Endothelial cell of umbilical vein (primary cell): Measurements from ENCODE around the gene RAPGEF3. TPM values are rescaled to one million over a fixed set of nuclear protein-coding genes. Genes with fewer than 3 reads are reported as not detected.
A peak's percentile ranks its signal among the peaks of the same experiment; 100 is the strongest.

Experiments
- BruUV-seq: library from RNA; stranded (reverse); fragments of 400-500 nt; replicated peaks from 2 replicates; lab custom pipeline; 2021; lab: Mats Ljungman, UMichigan
- CTCF ChIA-PET: fragments of 300-600, 350-600 bp; sonication (Branson Sonifier 250); formaldehyde crosslinking; loops from one replicate; lab custom pipeline; 2021; ENCODE audit warnings: antibody characterized with exemption, inconsistent platforms; lab: Charles Lee
- POLR2A ChIA-PET: fragments of 300-600, 350-600 bp; sonication (Branson Sonifier 250); formaldehyde crosslinking; loops from one replicate; lab custom pipeline; 2021; ENCODE audit warnings: antibody characterized with exemption, inconsistent platforms; lab: Charles Lee
- DNase-seq: peaks from one replicate; pipeline ENCODE4 v3.0.0-alpha.2; 2011; ENCODE audit warnings: low read depth, low spot score
- FAIRE-seq: peaks from 2 replicates; lab custom pipeline; 2011; peaks lifted over from hg19 to GRCh38; lab: Jason Lieb, UNC
- H2AFZ ChIP-seq: 2 replicates; pipeline ENCODE4 v1.6.0; 2012; ENCODE audit warnings: low read depth, low read length, control low read depth, inconsistent platforms
- H3K27ac ChIP-seq: 2 replicates; pipeline ENCODE4 v1.5.1; 2011; ENCODE audit warnings: low read depth, mild to moderate bottlenecking, control low read depth, low read length, moderate library complexity; ENCODE audit not compliant: insufficient read depth
- H3K27me3 ChIP-seq, 2 experiments: 2 replicates each; pipeline versions ENCODE4 v1.6.0 to v1.6.1; 2011; ENCODE audit warnings: low read length in 2 of 2, mixed read lengths in 1 of 2; ENCODE audit not compliant: control insufficient read depth in 2 of 2, insufficient read depth in 2 of 2
- H3K36me3 ChIP-seq, 2 experiments: 2 replicates in 1 of 2; 3 replicates in 1 of 2; pipeline ENCODE4 v1.5.1; 2011; ENCODE audit warnings: low read length in 2 of 2, mild to moderate bottlenecking in 1 of 2, moderate library complexity in 1 of 2; ENCODE audit not compliant: control insufficient read depth in 2 of 2, insufficient read depth in 2 of 2; ENCODE audit errors: extremely low read depth in 1 of 2
- H3K4me1 ChIP-seq: 3 replicates; pipeline ENCODE4 v1.5.1; 2011; ENCODE audit warnings: mild to moderate bottlenecking, low read length; ENCODE audit not compliant: control insufficient read depth, insufficient read depth; ENCODE audit errors: extremely low read depth
- H3K4me2 ChIP-seq: 2 replicates; pipeline ENCODE4 v1.6.1; 2011; ENCODE audit warnings: low read length, control low read depth, mixed read lengths; ENCODE audit not compliant: insufficient read depth
- H3K4me3 ChIP-seq, 3 experiments: fragments of 200-600 bp in 1 of 3; sonication (generic), shearing (Covaris generic) in 1 of 3; replicated peaks in 1 of 3; 2 replicates each; pipeline ENCODE4 v1.5.1; 2011 to 2016; ENCODE audit warnings: control low read depth in 3 of 3, low read length in 3 of 3, mild to moderate bottlenecking in 2 of 3, inconsistent platforms in 1 of 3, low read depth in 1 of 3, moderate library complexity in 1 of 3; ENCODE audit not compliant: insufficient read depth in 1 of 3
- H3K79me2 ChIP-seq: 2 replicates; pipeline ENCODE4 v1.6.0; 2012; ENCODE audit warnings: low read length, inconsistent platforms; ENCODE audit not compliant: control insufficient read depth, insufficient read depth
- H3K9ac ChIP-seq: replicated peaks from 2 replicates; pipeline ENCODE3; 2011; ENCODE audit warnings: low read length, control low read depth; ENCODE audit not compliant: insufficient read depth; ENCODE audit errors: extremely low read depth
- H3K9me1 ChIP-seq: replicated peaks from 3 replicates; pipeline ENCODE4 v1.6.0; 2011; ENCODE audit warnings: mild to moderate bottlenecking, low read length; ENCODE audit not compliant: control insufficient read depth, insufficient read depth; ENCODE audit errors: extremely low read depth
- H3K9me3 ChIP-seq: replicated peaks from 2 replicates; pipeline ENCODE4 v1.5.1; 2012; ENCODE audit warnings: low read length, inconsistent platforms; ENCODE audit not compliant: control insufficient read depth, insufficient read depth
- H4K20me1 ChIP-seq: replicated peaks from 2 replicates; pipeline ENCODE3; 2011; ENCODE audit warnings: mild to moderate bottlenecking, low read length; ENCODE audit not compliant: control insufficient read depth, insufficient read depth; ENCODE audit errors: extremely low read depth
- JUN ChIP-seq: IDR thresholded peaks from 2 replicates; pipeline ENCODE4 v1.6.1; 2011; ENCODE audit warnings: borderline replicate concordance, low read depth; ENCODE audit not compliant: insufficient read length, insufficient read depth
- MYC ChIP-seq: IDR thresholded peaks from one replicate; pipeline ENCODE4 v1.6.1; 2011; ENCODE audit warnings: mild to moderate bottlenecking, low read depth, low read length
- POLR2A ChIP-seq: IDR thresholded peaks from 2 replicates; pipeline ENCODE4 v1.6.1; 2012; ENCODE audit warnings: low read depth, mild to moderate bottlenecking, control low read depth, low read length
- dilution Hi-C: fragments of 300-500 bp; cut with MboI; formaldehyde crosslinking; loops from one replicate; pipeline ENCODE4 v1.15.0; 2019; ENCODE audit warnings: low sequenced_read_pairs; ENCODE audit not compliant: extremely low pct_ligation_motif_present
- intact Hi-C: fragments of 100-400 bp; cut with micrococcal nuclease; formaldehyde crosslinking; loops from one replicate; pipeline ENCODE4 v1.10.0; 2022
- polyA plus RNA-seq, 4 experiments: library from polyadenylated mRNA; depleted of rRNA in 3 of 4; stranded (reverse) in 3 of 4; unstranded in 1 of 4; fragments of >200 nt; gene quantifications; 2 replicates each; pipeline versions ENCODE4 v1.2.1 to v1.2.3, GENCODE V29; 2011 to 2012; ENCODE audit warnings: missing spikeins in 1 of 4
- total RNA-seq: library from RNA; stranded (reverse); gene quantifications from 2 replicates; pipeline ENCODE4 v1.2.3, GENCODE V29; 2021
- TF ChIP-seq, protein P1 (sequence below): IDR thresholded peaks from 2 replicates; pipeline ENCODE4 v1.6.1; 2011; ENCODE audit not compliant: insufficient read depth, insufficient read length
- TF ChIP-seq, protein P2 (sequence below), 2 donors: IDR thresholded peaks; 1 replicate in 1 of 2; 2 replicates in 1 of 2; pipeline ENCODE4 v1.5.1; 2011; ENCODE audit warnings: low read length in 2 of 2, mild to moderate bottlenecking in 2 of 2, moderate library complexity in 2 of 2, control low read depth in 1 of 2, inconsistent platforms in 1 of 2, low read depth in 1 of 2; ENCODE audit not compliant: insufficient read depth in 1 of 2; ENCODE audit errors: extremely low read depth in 1 of 2

Gene RAPGEF3
- total and polyA plus RNA-seq, 2 donors (not counting 3 experiments of a cell fraction or from before 2014, with no cell fraction given), result 34.5 to 55.1 TPM

DNA sequence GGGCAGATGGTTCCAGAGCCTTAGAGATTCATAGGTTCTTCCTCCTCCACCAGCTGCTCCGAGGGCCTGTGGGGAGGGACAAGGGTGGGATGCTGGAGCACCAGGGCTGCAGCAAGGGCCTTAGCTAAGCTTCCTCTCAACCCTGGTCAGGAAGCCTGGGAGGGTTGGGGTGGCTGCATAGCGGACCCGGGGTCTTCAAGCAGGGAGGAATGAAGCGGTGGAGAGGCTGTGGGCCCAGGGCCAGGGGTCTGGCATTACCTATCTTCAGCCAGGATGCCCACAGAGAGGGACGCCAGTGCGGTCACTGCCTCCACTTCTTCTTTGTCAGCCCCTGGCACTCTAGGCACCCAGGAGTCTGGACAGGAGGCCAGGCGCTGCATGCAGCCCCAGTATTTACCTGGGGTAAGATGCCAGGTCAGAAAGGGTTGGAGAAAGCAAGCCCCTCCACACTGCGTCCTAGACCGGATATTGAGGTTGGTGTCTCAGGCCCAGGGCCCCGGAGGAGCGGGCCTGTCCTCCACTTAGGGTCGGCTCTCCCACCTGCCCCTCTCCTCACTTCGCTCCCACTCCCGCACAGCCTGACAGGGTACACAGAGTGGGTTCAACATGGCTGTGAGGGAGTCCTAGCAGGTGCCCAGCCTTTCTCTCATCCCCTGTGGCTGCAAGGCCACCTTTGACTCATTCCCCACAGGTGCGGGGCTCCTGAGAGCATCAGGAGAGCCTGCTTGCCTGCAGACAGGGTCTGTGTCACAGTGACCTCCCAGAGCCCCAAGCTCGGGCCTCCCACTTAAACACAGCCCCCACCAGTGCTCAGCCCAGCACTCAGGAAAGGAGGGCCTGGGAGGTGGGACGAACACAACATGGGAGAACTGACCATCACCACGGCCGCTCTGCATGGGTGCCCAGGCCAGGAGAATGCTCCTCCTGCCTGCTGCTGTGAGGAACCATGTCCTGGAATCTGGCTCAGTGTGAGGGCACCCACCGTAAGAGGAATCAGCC is 25.4 kb upstream of the RAPGEF3 start:
- BruUV-seq, result no TSS peak

DNA sequence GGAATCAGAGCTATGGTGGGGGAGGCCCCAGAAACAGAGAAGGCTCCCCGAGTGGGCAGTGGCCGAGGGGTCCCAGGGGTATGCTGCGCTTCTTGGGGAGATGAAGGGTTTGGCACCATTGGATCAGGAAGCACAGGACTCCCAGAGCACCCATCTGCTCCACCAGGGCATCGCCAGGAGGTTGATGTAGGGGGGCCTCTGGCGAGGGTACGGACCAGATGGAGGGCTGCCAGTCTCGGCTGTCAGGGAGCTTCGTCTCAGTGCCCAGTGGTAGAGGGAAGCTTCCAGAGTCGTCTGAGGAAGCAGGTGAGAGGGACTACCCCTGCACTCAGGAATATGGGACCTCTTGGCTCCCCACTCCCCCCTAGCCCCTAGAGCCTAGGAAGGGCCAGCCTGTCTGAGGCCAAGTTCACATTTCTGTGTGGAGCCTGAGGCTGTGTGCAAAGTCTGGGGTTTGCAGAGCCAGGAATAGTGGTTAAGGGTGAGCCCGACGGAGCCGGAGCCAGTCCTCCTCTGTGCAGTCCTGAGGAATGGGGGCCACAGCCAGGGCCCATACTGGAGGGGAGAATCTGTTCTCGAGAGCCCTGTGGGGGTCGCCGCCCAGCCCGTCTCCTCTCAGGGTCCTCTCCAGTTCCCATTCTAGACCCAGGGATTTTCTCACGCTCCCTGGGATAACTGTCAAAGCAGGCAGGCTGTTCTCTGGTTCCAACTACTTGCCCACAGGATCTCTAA is 24.5 kb upstream of the RAPGEF3 start:
- intact Hi-C loops, result loop anchor here (5.0 kb wide), 1 partner anchor 34 kb away; the partner anchor contains the start of gene HDAC7
- Histone ChIP-seq H3K27me3 (no peaks in the 10 kb centered on the region), H3K27ac (no peak overlapping the region), H2AFZ (no peak overlapping the region), H3K4me1 (peaks cover 13% of the 10 kb centered on the region), H3K4me3 (no peak overlapping the region), H3K4me2 (no peak overlapping the region), H4K20me1 (no peaks in the 10 kb centered on the region), H3K79me2 (no peaks in the 10 kb centered on the region), H3K9ac (no peak overlapping the region), H3K9me3 (no peaks in the 10 kb centered on the region), H3K9me1 (no peaks in the 10 kb centered on the region), H3K36me3 (peaks cover 30 to 55% of the 10 kb centered on the region in 2 experiments)
- FAIRE-seq, result no peak
- ChIA-PET CTCF (interaction anchor here (7.4 to 10.4 kb wide), 3 partner anchors 40 to 70 kb away, joined by 55 to 244 read pairs (median 133); no protein-coding TSS in a partner anchor), POLR2A (interaction anchor here (1.5 kb wide), 1 partner anchor 55 kb away, joined by 8 read pairs; no protein-coding TSS in a partner anchor)
- no peak for DNase-seq
- dilution Hi-C loops, result no loop called here
- TSS peak; percentile 32 for BruUV-seq
- TF ChIP-seq, protein P1, sequence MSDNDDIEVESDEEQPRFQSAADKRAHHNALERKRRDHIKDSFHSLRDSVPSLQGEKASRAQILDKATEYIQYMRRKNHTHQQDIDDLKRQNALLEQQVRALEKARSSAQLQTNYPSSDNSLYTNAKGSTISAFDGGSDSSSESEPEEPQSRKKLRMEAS, result no peak
- TF ChIP-seq POLR2A, result no peak
- no peak for TF ChIP-seq MYC
- TF ChIP-seq JUN, result no peak
- TF ChIP-seq, protein P2, sequence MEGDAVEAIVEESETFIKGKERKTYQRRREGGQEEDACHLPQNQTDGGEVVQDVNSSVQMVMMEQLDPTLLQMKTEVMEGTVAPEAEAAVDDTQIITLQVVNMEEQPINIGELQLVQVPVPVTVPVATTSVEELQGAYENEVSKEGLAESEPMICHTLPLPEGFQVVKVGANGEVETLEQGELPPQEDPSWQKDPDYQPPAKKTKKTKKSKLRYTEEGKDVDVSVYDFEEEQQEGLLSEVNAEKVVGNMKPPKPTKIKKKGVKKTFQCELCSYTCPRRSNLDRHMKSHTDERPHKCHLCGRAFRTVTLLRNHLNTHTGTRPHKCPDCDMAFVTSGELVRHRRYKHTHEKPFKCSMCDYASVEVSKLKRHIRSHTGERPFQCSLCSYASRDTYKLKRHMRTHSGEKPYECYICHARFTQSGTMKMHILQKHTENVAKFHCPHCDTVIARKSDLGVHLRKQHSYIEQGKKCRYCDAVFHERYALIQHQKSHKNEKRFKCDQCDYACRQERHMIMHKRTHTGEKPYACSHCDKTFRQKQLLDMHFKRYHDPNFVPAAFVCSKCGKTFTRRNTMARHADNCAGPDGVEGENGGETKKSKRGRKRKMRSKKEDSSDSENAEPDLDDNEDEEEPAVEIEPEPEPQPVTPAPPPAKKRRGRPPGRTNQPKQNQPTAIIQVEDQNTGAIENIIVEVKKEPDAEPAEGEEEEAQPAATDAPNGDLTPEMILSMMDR (IDR thresholded peaks at IDR 0.05; ENCODE audit: extremely low read depth in 1 of 2, insufficient read depth in 1 of 2, low read depth in 1 of 2, low read length in 2 of 2), result no peak

More for the DNA sequence above, 25.4 kb upstream of the RAPGEF3 start:
- FAIRE-seq, result no peak
- intact Hi-C loops, result loop anchor here (5.0 kb wide), 1 partner anchor 33 kb away; the partner anchor contains the start of gene HDAC7
- ChIA-PET CTCF (interaction anchor here (9.3 to 10.4 kb wide), 2 partner anchors 41 to 53 kb away, joined by 133 to 244 read pairs; no protein-coding TSS in a partner anchor), POLR2A (no interaction called here)
- Histone ChIP-seq H4K20me1 (no peaks in the 10 kb centered on the region), H3K27ac (no peak overlapping the region), H3K79me2 (no peaks in the 10 kb centered on the region), H3K27me3 (no peaks in the 10 kb centered on the region), H3K4me2 (no peak overlapping the region), H3K9me3 (no peaks in the 10 kb centered on the region), H3K4me3 (no peak overlapping the region), H3K36me3 (peaks cover 38 to 63% of the 10 kb centered on the region in 2 experiments), H2AFZ (no peak overlapping the region), H3K4me1 (peaks cover 10% of the 10 kb centered on the region), H3K9me1 (no peaks in the 10 kb centered on the region), H3K9ac (no peak overlapping the region)
- DNase-seq, result no peak
- dilution Hi-C loops, result no loop called here
- TF ChIP-seq MYC, result no peak
